ENCODE data around the gene ERCC6. TPM values are rescaled to one million over a fixed set of nuclear protein-coding genes. Genes with fewer than 3 reads are reported as not detected.

The ERCC6 gene
- total and polyA plus RNA-seq, 2 experiments from 2014 or later = 50.8 to 69.2 TPM

DNA sequence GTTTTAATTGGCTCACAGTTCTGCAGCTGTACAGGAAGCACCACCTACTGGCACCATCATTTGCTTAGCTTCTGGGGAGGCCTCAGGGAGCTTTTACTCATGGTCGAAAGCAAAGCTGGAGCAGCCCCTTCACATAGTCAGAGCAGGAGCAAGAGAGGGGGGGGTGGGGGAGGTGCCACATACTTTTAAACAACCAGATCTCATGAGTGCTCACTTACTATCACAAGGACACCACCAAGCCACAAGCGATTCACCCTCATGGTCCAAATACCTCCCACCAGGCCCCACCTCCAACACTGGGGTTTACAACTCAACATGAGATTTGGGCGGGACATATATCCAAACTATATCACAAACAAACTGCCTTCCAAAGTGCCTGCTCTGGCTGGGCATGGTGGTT is 39.5 kb upstream of the ERCC6 start:
- Histone ChIP-seq H3F3A (ENCODE audit: insufficient read depth) (no peaks in the 10 kb centered on the region), H3K9ac (no peak overlapping the region), H3K4me2 (ENCODE audit: unreplicated experiment) (no peak overlapping the region), H3K4me3 (no peak overlapping the region), H3K27me3 (replicated peaks; ENCODE audit: insufficient read depth) (no peaks in the 10 kb centered on the region), H2AFZ (no peak overlapping the region), H3K27ac (no peak overlapping the region), H3K9me2 (ENCODE audit: insufficient read depth) (no peaks in the 10 kb centered on the region), H3K4me1 (ENCODE audit: insufficient read depth) (peaks cover 24% of the 10 kb centered on the region), H3K79me2 (ENCODE audit: insufficient read depth) (no peaks in the 10 kb centered on the region), H4K20me1 (ENCODE audit: insufficient read depth) (no peaks in the 10 kb centered on the region), H3K9me3 (ENCODE audit: low read depth) (no peaks in the 10 kb centered on the region), H3K36me3 (ENCODE audit: low read depth) (no peaks in the 10 kb centered on the region)
- TF ChIP-seq EZH2 (IDR thresholded peaks at IDR 0.05; ENCODE audit: insufficient read depth, poor library complexity, severe bottlenecking) (no peak), EZH2phosphoT487 (IDR thresholded peaks at IDR 0.05; ENCODE audit: insufficient read depth, low read depth) (no peak)
- DNase-seq = no peak
- in situ Hi-C loops (cut with MboI) = loop anchor here (25.0 kb wide), 2 partner anchors 334 to 634 kb away; no protein-coding TSS in a partner anchor
- WGBS, 2 experiments (ENCODE audit: low coverage in 1 of 2, low lambda C conversion rate in 2 of 2, missing lambda C conversion rate in 2 of 2) = 75 to 88% methylated on average over 3 of the region's 3 CpGs

- no peaks in the 10 kb centered on the region for H3F3A ChIP-seq (ENCODE audit: insufficient read depth)
- H3K36me3 ChIP-seq (ENCODE audit: low read depth) = no peaks in the 10 kb centered on the region
- no peak overlapping the region for H3K4me2 ChIP-seq (ENCODE audit: unreplicated experiment)
- TF ChIP-seq EZH2 (IDR thresholded peaks at IDR 0.05; ENCODE audit: insufficient read depth, poor library complexity, severe bottlenecking) (no peak), EZH2phosphoT487 (IDR thresholded peaks at IDR 0.05; ENCODE audit: insufficient read depth, low read depth) (no peak)
- 65% methylated on average over 2 of the region's 2 CpGs for WGBS, 2 experiments (ENCODE audit: low coverage in 1 of 2, low lambda C conversion rate in 2 of 2, missing lambda C conversion rate in 2 of 2)
- H3K4me1 ChIP-seq (ENCODE audit: insufficient read depth) = peaks cover 24% of the 10 kb centered on the region
- no peaks in the 10 kb centered on the region for H3K9me3 ChIP-seq (ENCODE audit: low read depth)
- no peak for DNase-seq
- no peaks in the 10 kb centered on the region for H3K27me3 ChIP-seq (replicated peaks; ENCODE audit: insufficient read depth)
- H3K9me2 ChIP-seq (ENCODE audit: insufficient read depth) = no peaks in the 10 kb centered on the region
- H2AFZ ChIP-seq = no peak overlapping the region
- H3K79me2 ChIP-seq (ENCODE audit: insufficient read depth) = no peaks in the 10 kb centered on the region
- in situ Hi-C loops (cut with MboI) = loop anchor here (25.0 kb wide), 2 partner anchors 335 to 635 kb away; no protein-coding TSS in a partner anchor
- no peak overlapping the region for H3K27ac ChIP-seq
- H3K9ac ChIP-seq = no peak overlapping the region
- no peak overlapping the region for H3K4me3 ChIP-seq
- no peaks in the 10 kb centered on the region for H4K20me1 ChIP-seq (ENCODE audit: insufficient read depth)
Measured at GRCh38 chr10:49577182-49577925, 38.4 kb upstream of the ERCC6 start.

- no peaks in the 10 kb centered on the region for H3K9me3 ChIP-seq (ENCODE audit: low read depth)
- no peak for DNase-seq
- H3K9me2 ChIP-seq (ENCODE audit: insufficient read depth) = no peaks in the 10 kb centered on the region
- no peaks in the 10 kb centered on the region for H3K27me3 ChIP-seq (replicated peaks; ENCODE audit: insufficient read depth)
- H3K4me2 ChIP-seq (ENCODE audit: unreplicated experiment) = no peak overlapping the region
- in situ Hi-C loops (cut with MboI) = loop anchor here (25.0 kb wide), 2 partner anchors 337 to 637 kb away; no protein-coding TSS in a partner anchor
- H2AFZ ChIP-seq = no peak overlapping the region
- TF ChIP-seq EZH2phosphoT487 (IDR thresholded peaks at IDR 0.05; ENCODE audit: insufficient read depth, low read depth) (no peak), EZH2 (IDR thresholded peaks at IDR 0.05; ENCODE audit: insufficient read depth, poor library complexity, severe bottlenecking) (no peak)
- H3K4me1 ChIP-seq (ENCODE audit: insufficient read depth) = peaks cover 27% of the 10 kb centered on the region
- peaks cover 9% of the 10 kb centered on the region for H3F3A ChIP-seq (ENCODE audit: insufficient read depth)
- no peaks in the 10 kb centered on the region for H4K20me1 ChIP-seq (ENCODE audit: insufficient read depth)
- WGBS, 2 experiments (ENCODE audit: low coverage in 1 of 2, low lambda C conversion rate in 2 of 2, missing lambda C conversion rate in 2 of 2) = 80 to 84% methylated on average over 11 of the region's 11 CpGs
- H3K79me2 ChIP-seq (ENCODE audit: insufficient read depth) = no peaks in the 10 kb centered on the region
- no peak overlapping the region for H3K27ac ChIP-seq
- H3K9ac ChIP-seq = no peak overlapping the region
- no peaks in the 10 kb centered on the region for H3K36me3 ChIP-seq (ENCODE audit: low read depth)
- H3K4me3 ChIP-seq = no peak overlapping the region
Measured at GRCh38 chr10:49575489-49576072, 36.7 kb upstream of the ERCC6 start.

- no peak for TF ChIP-seq EZH2phosphoT487 (IDR thresholded peaks at IDR 0.05; ENCODE audit: insufficient read depth, low read depth)
- Histone ChIP-seq H3K4me3 (no peak overlapping the region), H3K36me3 (ENCODE audit: low read depth) (no peaks in the 10 kb centered on the region), H3K9ac (no peak overlapping the region), H2AFZ (no peak overlapping the region), H3K4me1 (ENCODE audit: insufficient read depth) (peaks cover 33% of the 10 kb centered on the region), H3K9me2 (ENCODE audit: insufficient read depth) (no peaks in the 10 kb centered on the region), H3K9me3 (ENCODE audit: low read depth) (no peaks in the 10 kb centered on the region), H4K20me1 (ENCODE audit: insufficient read depth) (no peaks in the 10 kb centered on the region), H3F3A (ENCODE audit: insufficient read depth) (peaks cover 34% of the 10 kb centered on the region), H3K4me2 (ENCODE audit: unreplicated experiment) (no peak overlapping the region), H3K27ac (no peak overlapping the region), H3K79me2 (ENCODE audit: insufficient read depth) (no peaks in the 10 kb centered on the region), H3K27me3 (replicated peaks; ENCODE audit: insufficient read depth) (no peaks in the 10 kb centered on the region)
- no peak for DNase-seq
- WGBS, 2 experiments (ENCODE audit: low coverage in 1 of 2, low lambda C conversion rate in 2 of 2, missing lambda C conversion rate in 2 of 2) = 60 to 63% methylated on average over 9 of the region's 9 CpGs
- in situ Hi-C loops (cut with MboI) = no loop called here
Measured at GRCh38 chr10:49572594-49573114, 33.7 kb upstream of the ERCC6 start.

All from GM23248 (cell line).